ENCODE measurements around the gene PRLH.
"Not testable (repeated sequence)": the region's sequence is repeated elsewhere in the genome, so short reads cannot be mapped to it uniquely, and the experiment has no call there.

Gene PRLH

GRCh38 chr2:237583385-237584295 lies 17.3 kb downstream of the PRLH start:
- DNase-seq: no peak

- DNase-seq: no peak
Observed at GRCh38 chr2:237585590-237586221, 19.3 kb downstream of the PRLH start.

- no peak for DNase-seq
Observed at GRCh38 chr2:237588044-237588696, 21.8 kb downstream of the PRLH start.

GRCh38 chr2:237590272-237591140 lies 24.1 kb downstream of the PRLH start, which contains the start of gene RAB17:
Gene RAB17 (minus strand): TSS chr2:237590734. CDS start chr2:237586154, 4,580 bp downstream.
- peak; percentile 67 for DNase-seq

GRCh38 chr2:237591141-237591881 lies 24.9 kb downstream of the PRLH start:
- peak; percentile 25 for DNase-seq

- DNase-seq: no peak
Observed at GRCh38 chr2:237592425-237592980, 26.1 kb downstream of the PRLH start.

GRCh38 chr2:237593036-237593435 lies 26.7 kb downstream of the PRLH start:
- no peak for DNase-seq

GRCh38 chr2:237593596-237594320 lies 27.4 kb downstream of the PRLH start:
- no peak for DNase-seq

GRCh38 chr2:237594514-237594871 lies 28.1 kb downstream of the PRLH start:
- no peak for DNase-seq

- not testable (repeated sequence) for DNase-seq
Observed at GRCh38 chr2:237595829-237596519, 29.6 kb downstream of the PRLH start.

- DNase-seq: no peak
Observed at GRCh38 chr2:237596520-237597195, 30.3 kb downstream of the PRLH start.

GRCh38 chr2:237597196-237598145 lies 31.1 kb downstream of the PRLH start:
- no peak for DNase-seq

- no peak for DNase-seq
Observed at GRCh38 chr2:237598468-237599208, 32.3 kb downstream of the PRLH start.

GRCh38 chr2:237599465-237600110 lies 33.2 kb downstream of the PRLH start:
- DNase-seq: no peak

- no peak for DNase-seq
Observed at GRCh38 chr2:237600205-237600846, 34.0 kb downstream of the PRLH start.

GRCh38 chr2:237601453-237602116 lies 35.2 kb downstream of the PRLH start:
- no peak for DNase-seq
